ENCODE measurements around the gene OR2F1.

DNA sequence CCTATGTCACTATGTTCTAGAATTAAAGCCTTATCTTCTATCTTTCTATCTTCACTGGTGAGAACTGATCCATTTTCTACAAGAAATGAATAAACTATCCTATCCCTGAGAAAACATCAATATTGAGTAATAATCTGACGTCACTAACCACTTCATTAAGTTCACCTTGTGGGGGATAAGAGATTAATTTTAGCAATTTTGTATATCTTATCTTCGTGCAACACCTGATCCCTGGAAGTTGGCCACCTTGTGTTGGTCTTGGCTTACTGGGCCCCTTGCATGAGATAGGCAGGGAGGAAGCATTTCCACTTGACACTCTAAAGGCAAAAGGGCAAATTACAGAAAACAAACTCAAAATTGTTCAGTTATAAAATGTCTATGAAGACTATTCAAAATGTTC is 25.4 kb downstream of the OR2F1 start:
- TF ChIP-seq, protein P1, sequence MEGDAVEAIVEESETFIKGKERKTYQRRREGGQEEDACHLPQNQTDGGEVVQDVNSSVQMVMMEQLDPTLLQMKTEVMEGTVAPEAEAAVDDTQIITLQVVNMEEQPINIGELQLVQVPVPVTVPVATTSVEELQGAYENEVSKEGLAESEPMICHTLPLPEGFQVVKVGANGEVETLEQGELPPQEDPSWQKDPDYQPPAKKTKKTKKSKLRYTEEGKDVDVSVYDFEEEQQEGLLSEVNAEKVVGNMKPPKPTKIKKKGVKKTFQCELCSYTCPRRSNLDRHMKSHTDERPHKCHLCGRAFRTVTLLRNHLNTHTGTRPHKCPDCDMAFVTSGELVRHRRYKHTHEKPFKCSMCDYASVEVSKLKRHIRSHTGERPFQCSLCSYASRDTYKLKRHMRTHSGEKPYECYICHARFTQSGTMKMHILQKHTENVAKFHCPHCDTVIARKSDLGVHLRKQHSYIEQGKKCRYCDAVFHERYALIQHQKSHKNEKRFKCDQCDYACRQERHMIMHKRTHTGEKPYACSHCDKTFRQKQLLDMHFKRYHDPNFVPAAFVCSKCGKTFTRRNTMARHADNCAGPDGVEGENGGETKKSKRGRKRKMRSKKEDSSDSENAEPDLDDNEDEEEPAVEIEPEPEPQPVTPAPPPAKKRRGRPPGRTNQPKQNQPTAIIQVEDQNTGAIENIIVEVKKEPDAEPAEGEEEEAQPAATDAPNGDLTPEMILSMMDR (IDR thresholded peaks at IDR 0.05; ENCODE audit: low read depth, low read length, missing input control), result no peak
- TF ChIP-seq, protein P2, sequence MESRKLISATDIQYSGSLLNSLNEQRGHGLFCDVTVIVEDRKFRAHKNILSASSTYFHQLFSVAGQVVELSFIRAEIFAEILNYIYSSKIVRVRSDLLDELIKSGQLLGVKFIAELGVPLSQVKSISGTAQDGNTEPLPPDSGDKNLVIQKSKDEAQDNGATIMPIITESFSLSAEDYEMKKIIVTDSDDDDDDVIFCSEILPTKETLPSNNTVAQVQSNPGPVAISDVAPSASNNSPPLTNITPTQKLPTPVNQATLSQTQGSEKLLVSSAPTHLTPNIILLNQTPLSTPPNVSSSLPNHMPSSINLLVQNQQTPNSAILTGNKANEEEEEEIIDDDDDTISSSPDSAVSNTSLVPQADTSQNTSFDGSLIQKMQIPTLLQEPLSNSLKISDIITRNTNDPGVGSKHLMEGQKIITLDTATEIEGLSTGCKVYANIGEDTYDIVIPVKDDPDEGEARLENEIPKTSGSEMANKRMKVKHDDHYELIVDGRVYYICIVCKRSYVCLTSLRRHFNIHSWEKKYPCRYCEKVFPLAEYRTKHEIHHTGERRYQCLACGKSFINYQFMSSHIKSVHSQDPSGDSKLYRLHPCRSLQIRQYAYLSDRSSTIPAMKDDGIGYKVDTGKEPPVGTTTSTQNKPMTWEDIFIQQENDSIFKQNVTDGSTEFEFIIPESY (IDR thresholded peaks at IDR 0.05), result no peak
- TF ChIP-seq, protein P3, sequence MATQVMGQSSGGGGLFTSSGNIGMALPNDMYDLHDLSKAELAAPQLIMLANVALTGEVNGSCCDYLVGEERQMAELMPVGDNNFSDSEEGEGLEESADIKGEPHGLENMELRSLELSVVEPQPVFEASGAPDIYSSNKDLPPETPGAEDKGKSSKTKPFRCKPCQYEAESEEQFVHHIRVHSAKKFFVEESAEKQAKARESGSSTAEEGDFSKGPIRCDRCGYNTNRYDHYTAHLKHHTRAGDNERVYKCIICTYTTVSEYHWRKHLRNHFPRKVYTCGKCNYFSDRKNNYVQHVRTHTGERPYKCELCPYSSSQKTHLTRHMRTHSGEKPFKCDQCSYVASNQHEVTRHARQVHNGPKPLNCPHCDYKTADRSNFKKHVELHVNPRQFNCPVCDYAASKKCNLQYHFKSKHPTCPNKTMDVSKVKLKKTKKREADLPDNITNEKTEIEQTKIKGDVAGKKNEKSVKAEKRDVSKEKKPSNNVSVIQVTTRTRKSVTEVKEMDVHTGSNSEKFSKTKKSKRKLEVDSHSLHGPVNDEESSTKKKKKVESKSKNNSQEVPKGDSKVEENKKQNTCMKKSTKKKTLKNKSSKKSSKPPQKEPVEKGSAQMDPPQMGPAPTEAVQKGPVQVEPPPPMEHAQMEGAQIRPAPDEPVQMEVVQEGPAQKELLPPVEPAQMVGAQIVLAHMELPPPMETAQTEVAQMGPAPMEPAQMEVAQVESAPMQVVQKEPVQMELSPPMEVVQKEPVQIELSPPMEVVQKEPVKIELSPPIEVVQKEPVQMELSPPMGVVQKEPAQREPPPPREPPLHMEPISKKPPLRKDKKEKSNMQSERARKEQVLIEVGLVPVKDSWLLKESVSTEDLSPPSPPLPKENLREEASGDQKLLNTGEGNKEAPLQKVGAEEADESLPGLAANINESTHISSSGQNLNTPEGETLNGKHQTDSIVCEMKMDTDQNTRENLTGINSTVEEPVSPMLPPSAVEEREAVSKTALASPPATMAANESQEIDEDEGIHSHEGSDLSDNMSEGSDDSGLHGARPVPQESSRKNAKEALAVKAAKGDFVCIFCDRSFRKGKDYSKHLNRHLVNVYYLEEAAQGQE (IDR thresholded peaks at IDR 0.05), result no peak
- TF ChIP-seq FOXA1 (IDR thresholded peaks at IDR 0.05), result no peak
